Prostate gland (tissue), 2 donors: ENCODE results near the gene NTNG2. TPM values are rescaled to one million over a fixed set of nuclear protein-coding genes. Genes with fewer than 3 reads are reported as not detected.

Source experiments
- DNase-seq: peaks from one replicate; pipeline ENCODE4 v3.0.0-alpha.2; 2019; ENCODE audit warnings: low spot score
- H3K27ac ChIP-seq, 2 donors: fragments of 200-600 bp; sonication (generic); 2 replicates each; pipeline ENCODE4 v1.5.1; 2017 to 2019
- H3K27me3 ChIP-seq: fragments of 200-600 bp; sonication (generic); replicated peaks from 2 replicates; pipeline ENCODE4 v1.5.1; 2019; ENCODE audit not compliant: insufficient read depth
- H3K36me3 ChIP-seq, 2 donors: fragments of 200-600 bp; sonication (generic); 1 replicate in 1 of 2; 2 replicates in 1 of 2; pipeline versions ENCODE4 v1.5.1 to v1.8.1; 2017 to 2019
- H3K4me1 ChIP-seq: fragments of 200-600 bp; sonication (generic); replicated peaks from 2 replicates; pipeline ENCODE4 v1.5.1; 2019
- H3K4me3 ChIP-seq, 2 donors: fragments of 200-600 bp; sonication (generic); 2 replicates each; pipeline ENCODE4 v1.5.1; 2017 to 2019
- H3K9me3 ChIP-seq: fragments of 200-600 bp; sonication (generic); 2 replicates; pipeline ENCODE4 v1.5.1; 2017
- POLR2A ChIP-seq: fragments of 450-650 bp; IDR thresholded peaks from one replicate; pipeline ENCODE4 v1.6.1; 2016; ENCODE audit warnings: antibody characterized with exemption, mild to moderate bottlenecking
- POLR2AphosphoS5 ChIP-seq: sonication (generic); formaldehyde crosslinking; IDR thresholded peaks from one replicate; pipeline ENCODE4 v1.6.1; 2017; ENCODE audit warnings: antibody characterized with exemption
- WGBS: methylation state at CpG from one replicate; pipeline ENCODE4 v1.1.5; 2018; 5-methylcytosine and 5-hydroxymethylcytosine counted together
- intact Hi-C: fragments of 100-400 bp; cut with DNase I; formaldehyde crosslinking; loops from one replicate; pipeline ENCODE4 v1.14.2; 2022
- total RNA-seq, 2 donors: library from RNA; depleted of rRNA; stranded (reverse); fragments of >200 nt; gene quantifications; one replicate each; pipeline ENCODE4 v1.1.0, GENCODE V29; 2016
- TF ChIP-seq, protein P1 (sequence below), 4 experiments: fragments of 200-600 bp in 2 of 4; fragments of 450-650 bp in 2 of 4; sonication (generic) in 2 of 4; IDR thresholded peaks; 1 replicate in 3 of 4; 2 replicates in 1 of 4; pipeline ENCODE4 v1.5.1; 2016 to 2019; ENCODE audit warnings: antibody characterized with exemption in 4 of 4, mild to moderate bottlenecking in 2 of 4, moderate library complexity in 2 of 4

NTNG2 gene
- total RNA-seq, 2 donors from 2014 or later: 12.7 to 37.4 TPM

- TF ChIP-seq POLR2A (no peak), POLR2AphosphoS5 (no peak)
- TF ChIP-seq, protein P1, sequence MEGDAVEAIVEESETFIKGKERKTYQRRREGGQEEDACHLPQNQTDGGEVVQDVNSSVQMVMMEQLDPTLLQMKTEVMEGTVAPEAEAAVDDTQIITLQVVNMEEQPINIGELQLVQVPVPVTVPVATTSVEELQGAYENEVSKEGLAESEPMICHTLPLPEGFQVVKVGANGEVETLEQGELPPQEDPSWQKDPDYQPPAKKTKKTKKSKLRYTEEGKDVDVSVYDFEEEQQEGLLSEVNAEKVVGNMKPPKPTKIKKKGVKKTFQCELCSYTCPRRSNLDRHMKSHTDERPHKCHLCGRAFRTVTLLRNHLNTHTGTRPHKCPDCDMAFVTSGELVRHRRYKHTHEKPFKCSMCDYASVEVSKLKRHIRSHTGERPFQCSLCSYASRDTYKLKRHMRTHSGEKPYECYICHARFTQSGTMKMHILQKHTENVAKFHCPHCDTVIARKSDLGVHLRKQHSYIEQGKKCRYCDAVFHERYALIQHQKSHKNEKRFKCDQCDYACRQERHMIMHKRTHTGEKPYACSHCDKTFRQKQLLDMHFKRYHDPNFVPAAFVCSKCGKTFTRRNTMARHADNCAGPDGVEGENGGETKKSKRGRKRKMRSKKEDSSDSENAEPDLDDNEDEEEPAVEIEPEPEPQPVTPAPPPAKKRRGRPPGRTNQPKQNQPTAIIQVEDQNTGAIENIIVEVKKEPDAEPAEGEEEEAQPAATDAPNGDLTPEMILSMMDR (IDR thresholded peaks at IDR 0.05): no peak
- no peaks in the 10 kb centered on the region for H3K36me3 ChIP-seq
- 87% methylated on average over 10 of the region's 10 CpGs for WGBS
- no peak for DNase-seq
- peaks cover 4% of the 10 kb centered on the region for H3K27me3 ChIP-seq
- no peaks in the 10 kb centered on the region for H3K4me1 ChIP-seq
- intact Hi-C loops: no loop called here
- no peaks in the 10 kb centered on the region for H3K9me3 ChIP-seq
- no peak overlapping the region for H3K27ac ChIP-seq
- no peak overlapping the region for H3K4me3 ChIP-seq
Observed at GRCh38 chr9:132144708-132145365, 17.0 kb upstream of the NTNG2 start.

DNA sequence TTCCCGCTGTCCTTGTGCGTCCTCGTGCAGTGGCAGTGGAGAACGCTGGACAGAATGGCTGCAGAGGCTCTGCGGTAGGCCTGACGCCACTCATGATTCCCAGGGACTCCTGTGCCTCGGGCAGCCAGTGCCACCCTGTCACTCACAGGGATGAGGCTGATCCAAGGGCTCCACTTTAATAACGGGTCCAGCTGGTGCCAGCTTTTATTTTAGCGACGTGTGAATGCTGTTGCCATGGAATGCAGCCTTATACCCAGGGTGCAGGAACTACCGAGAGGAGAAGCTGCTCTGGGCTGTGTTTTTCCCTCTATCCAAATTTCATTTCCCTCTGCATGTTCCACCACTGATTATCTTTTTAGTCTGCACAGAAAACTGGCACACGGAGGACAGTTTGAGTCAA is 15.8 kb upstream of the NTNG2 start:
- no peak overlapping the region for H3K27ac ChIP-seq
- H3K27me3 ChIP-seq: peaks cover 4% of the 10 kb centered on the region
- no peak for DNase-seq
- no peaks in the 10 kb centered on the region for H3K4me1 ChIP-seq
- no peak for TF ChIP-seq POLR2A
- TF ChIP-seq, protein P1 (IDR thresholded peaks at IDR 0.05): no peak
- TF ChIP-seq POLR2AphosphoS5: no peak
- 77% methylated on average over 12 of the region's 12 CpGs for WGBS
- no peak overlapping the region for H3K4me3 ChIP-seq
- H3K36me3 ChIP-seq: no peaks in the 10 kb centered on the region
- intact Hi-C loops: no loop called here
- H3K9me3 ChIP-seq: no peaks in the 10 kb centered on the region

GRCh38 chr9:132146575-132146974 is 15.3 kb upstream of the NTNG2 start:
- H3K9me3 ChIP-seq: no peaks in the 10 kb centered on the region
- no peak for TF ChIP-seq POLR2A
- TF ChIP-seq, protein P1 (IDR thresholded peaks at IDR 0.05): no peak
- TF ChIP-seq POLR2AphosphoS5: no peak
- WGBS: 72% methylated on average over 13 of the region's 13 CpGs
- DNase-seq: no peak
- no peak overlapping the region for H3K4me3 ChIP-seq
- H3K27me3 ChIP-seq: peaks cover 4% of the 10 kb centered on the region
- no peaks in the 10 kb centered on the region for H3K36me3 ChIP-seq
- H3K4me1 ChIP-seq: no peaks in the 10 kb centered on the region
- H3K27ac ChIP-seq: no peak overlapping the region
- intact Hi-C loops: no loop called here

DNA sequence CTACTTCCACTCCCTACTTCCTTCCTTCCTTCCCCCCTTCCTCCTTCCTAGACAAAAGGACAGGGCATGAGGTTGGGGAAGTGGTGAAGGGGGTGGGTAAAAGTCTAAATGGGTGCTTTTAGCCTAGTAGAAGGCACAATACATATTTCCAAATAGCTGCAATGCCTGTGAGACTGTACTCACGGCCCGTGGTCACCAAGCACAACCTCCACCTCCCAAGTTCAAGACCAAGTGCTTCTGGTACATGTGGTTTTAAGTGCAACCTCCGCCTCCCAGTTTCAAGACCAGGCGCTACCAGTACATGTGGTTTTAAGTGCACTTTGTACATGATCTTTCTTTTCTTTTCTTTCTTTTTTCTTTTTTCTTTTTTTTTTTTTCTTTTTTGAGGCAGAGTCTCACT is 14.5 kb upstream of the NTNG2 start:
- intact Hi-C loops: no loop called here
- Histone ChIP-seq H3K4me1 (no peaks in the 10 kb centered on the region), H3K27ac (no peak overlapping the region), H3K4me3 (no peak overlapping the region), H3K36me3 (no peaks in the 10 kb centered on the region), H3K27me3 (peaks cover 4% of the 10 kb centered on the region), H3K9me3 (no peaks in the 10 kb centered on the region)
- DNase-seq: no peak
- TF ChIP-seq POLR2AphosphoS5: no peak
- TF ChIP-seq, protein P1 (IDR thresholded peaks at IDR 0.05): no peak
- TF ChIP-seq POLR2A: no peak
- WGBS: 67% methylated on average over 4 of the region's 4 CpGs

DNA sequence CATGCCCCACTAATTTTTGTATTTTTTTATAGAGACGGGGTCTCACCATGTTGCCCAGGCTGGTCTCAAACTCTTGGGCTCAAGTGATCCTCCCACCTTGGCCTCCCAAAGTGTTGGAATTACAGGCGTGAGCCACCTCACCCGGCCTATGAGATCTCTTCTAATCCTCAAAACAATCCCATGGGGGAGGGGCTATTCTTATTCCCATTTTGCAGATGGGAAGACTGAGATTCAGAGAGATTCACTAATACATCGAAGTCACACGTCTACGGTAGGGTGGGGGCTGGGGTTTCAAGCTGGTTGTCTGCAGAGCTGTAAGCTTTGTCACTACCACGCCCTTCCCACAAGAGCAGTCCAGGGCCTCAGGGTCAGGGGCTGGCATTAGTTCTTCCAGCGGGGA is 14.0 kb upstream of the NTNG2 start:
- H3K27ac ChIP-seq: no peak overlapping the region
- no peaks in the 10 kb centered on the region for H3K36me3 ChIP-seq
- no peak for DNase-seq
- no peaks in the 10 kb centered on the region for H3K4me1 ChIP-seq
- 90% methylated on average over 8 of the region's 8 CpGs for WGBS
- no peak for TF ChIP-seq POLR2AphosphoS5
- TF ChIP-seq POLR2A: no peak
- TF ChIP-seq, protein P1 (IDR thresholded peaks at IDR 0.05): no peak
- no peaks in the 10 kb centered on the region for H3K9me3 ChIP-seq
- intact Hi-C loops: no loop called here
- peaks cover 4% of the 10 kb centered on the region for H3K27me3 ChIP-seq
- no peak overlapping the region for H3K4me3 ChIP-seq
